CMK (cell line): Measurements from ENCODE around the gene LRRC28.

Experiments
- DNase-seq: peaks from one replicate; pipeline ENCODE4 v3.0.0-alpha.2; 2010; ENCODE audit warnings: low read depth

LRRC28 gene

DNA sequence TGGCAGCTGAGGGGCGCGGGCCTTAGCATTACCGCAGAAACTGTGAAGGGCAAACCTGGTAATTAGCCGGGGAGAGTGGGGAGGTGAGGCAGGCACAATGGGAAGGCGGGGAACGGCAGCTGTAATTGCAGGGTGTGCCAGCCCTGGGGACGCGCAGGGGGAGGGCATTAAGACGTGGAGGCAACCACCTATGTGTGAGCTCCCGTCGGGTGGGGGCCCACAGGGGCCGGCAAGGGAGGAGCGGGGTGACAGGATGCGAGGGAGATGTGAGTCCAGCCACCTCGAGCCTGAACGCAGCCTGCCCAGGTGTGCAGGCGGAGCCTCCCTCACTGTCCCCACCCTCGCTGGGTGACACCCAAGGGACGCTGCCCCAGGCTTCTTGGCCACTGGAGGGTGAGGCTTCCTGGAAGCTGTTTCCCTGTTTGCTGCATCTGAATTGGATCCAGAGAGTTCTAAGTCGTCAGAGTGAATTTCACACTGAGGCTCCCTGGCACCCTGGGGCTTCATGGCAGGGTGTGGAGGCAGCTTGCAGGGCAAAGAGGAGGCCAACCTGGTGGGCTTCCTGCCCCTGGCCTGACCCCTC, 183.9 kb downstream of the LRRC28 start:
- no peak for DNase-seq

DNA sequence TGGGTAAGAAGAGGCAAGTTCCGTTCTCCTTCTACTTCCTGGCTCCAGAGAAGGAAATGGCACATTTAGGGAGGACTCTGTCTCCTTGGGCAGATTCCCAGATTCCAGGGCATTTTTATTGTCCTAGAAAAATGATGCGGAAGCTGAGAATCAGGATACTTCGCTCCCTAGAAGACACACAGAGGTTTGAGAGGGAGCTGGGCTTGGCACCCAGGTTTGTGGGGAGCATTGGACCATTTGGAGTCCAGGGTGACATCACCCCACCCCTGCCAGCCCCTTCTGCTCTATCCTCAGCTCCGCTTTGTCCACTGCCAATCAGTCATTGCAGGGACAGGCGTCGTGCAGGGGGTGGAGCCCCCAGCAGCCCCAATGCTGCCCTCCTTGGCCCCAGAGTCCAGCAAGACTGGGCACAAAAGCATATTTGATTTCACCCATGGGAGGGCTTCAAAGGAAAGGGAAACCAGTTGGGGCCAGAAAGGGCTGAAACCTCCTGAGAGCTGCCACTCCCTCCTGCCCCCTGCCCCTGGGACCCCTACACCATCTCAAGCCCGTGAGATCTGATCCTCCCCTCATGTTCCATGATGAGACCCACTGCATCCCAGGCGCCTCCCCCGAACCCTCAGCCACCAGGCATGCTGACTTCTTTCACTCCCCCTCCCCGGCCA, 184.7 kb downstream of the LRRC28 start:
- no peak for DNase-seq

DNA sequence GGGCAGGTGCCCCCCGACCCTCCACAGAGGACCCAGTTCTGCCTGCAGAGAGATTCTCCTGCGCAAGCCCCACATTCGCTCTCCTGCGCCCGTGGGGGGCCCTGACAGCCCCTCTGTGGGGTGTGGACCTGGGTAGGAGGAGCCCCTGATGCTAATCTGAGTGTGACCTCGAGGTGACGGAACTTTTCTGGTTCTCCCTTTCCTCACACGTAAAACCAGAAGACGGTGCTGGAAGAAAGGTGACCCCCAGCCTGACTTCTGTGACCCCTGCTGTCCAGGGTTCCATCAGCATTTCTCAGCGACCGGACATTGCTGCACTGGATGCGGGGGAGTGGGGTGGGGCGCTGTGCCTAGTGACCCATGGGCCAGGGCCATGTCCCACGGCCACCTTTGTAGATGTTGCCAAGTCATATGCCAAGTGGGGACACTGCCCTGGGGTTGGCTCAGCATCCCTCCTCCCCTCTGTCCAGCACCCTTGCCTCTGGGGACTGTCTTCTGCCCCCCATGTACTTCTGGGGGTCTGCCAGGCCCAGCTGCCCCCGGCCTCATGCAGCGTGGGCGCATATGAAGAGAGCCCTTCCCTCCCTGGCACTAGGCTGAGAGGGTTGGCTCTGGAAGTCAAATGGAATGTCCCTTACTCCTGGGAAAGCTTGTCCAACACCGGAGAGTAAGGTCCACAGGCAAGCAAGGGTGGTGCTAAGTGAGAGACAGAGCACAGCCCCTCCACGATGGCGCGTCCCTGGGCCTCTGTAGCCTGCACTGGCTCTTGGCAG, 185.4 kb downstream of the LRRC28 start:
- DNase-seq, result no peak

DNA sequence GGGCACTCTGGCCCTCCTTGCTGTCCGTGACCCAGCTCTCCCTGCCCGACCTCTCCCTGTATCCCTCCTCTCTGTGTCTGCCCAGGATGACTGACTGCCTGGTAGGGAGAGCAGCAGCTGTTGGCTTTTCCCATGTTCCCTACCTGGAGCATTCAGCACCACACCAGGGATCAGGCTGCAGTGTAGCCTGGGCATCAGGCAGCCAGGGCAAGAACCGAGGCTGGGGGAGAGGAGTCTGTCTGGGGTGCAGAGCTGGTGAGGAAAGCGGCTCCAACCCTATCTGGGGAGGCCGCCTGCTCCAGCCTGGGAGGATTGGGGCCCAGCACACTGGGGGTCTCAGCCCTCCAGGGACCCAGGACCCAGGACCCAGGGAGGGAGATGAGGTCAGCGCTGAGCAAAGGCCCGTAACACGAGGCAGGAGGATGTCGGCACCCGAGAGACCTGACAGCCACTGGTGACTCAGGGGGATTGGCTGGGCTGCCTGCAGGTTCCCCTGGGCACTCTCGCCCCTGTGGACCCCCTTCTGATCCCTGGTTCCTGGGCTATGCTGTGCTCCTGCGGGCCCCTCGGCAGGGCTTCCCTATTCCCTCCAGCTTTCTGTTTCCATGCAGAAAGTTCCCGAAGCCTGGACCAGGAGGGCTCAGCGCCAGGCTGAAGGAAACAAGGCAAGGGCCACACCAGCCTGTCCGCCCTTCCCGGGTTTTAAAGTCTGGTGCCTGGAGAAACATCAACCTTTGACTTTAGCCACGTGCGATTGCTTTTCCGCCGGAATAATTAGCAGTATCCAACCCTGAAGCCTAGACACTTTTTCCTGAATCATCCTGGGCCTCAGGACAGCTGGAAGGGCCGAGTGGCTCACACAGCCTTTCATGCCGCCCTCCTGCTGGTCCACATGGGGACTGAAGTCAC, 186.3 kb downstream of the LRRC28 start:
- no peak for DNase-seq

DNA sequence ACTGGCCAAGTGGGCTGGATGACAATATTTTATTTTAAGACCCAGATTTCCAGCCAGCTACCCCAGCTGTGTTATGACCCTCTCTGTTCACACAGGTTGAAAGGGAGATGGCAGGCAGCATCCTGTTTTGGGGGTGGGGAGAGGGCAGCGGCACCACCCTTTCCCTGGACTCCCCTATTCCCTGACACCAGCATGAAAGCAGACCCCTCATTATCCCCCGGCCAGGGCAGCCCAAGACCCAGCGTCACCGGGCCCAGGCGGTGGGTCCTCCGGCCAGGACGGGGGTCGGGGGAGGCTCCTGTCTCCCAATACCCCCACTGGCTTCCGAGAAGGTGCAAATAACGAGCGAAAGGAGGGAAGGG, 186.9 kb downstream of the LRRC28 start:
- DNase-seq, result no peak

DNA sequence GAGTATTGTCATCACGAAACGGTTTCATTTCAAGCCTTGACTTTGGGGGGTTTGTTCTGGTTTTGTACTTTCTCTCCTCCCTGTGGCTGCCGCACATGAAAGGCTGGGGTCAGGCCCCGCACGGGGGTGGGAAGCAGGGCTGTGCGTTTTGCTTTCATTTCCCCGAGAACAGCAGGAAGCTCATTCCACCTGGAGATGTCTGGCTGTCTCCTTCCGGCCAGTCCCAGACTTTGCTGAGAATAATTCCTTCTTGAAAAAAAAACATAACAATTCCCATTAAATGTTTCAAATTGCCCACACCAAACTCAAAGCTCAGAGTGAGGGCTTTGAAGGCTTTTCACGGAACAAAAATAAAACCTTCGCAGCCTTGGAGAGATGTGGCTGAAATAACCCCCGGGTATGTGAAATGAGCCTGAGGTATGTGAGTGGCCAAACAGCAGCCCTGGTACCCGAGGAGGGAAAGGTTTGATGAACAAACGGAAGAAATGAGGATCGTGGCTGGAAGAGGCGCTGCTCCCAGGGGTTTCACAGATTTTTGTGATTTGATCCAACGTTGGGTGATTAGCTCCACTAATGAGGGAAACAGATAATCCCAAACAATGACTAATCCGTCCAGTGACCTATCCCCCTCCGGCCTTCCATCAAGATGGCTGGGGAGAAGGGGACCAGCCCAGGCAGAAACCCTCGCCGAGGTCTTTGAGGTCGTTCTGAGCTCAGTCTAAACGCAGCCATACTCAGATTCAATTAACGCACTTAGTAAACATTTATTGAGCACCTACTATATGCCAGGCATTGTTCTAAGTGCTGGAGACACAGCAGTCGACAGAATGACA, 187.6 kb downstream of the LRRC28 start:
- no peak for DNase-seq

DNA sequence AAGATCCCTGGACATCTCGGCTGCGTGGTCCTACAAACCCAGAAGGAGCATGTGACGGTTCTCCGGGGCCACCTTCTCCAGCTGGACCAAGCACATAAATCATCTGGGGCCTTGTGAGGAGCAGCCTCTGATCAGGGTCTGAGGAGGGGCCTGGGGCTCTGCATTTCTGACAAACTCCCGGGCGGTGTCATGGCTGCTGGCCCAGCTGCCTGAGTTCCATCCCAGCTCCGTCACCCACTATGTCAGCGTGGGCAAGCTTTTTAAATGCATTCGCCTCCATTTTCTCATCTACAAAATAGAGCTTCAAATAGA, 188.2 kb downstream of the LRRC28 start:
- DNase-seq, result no peak

DNA sequence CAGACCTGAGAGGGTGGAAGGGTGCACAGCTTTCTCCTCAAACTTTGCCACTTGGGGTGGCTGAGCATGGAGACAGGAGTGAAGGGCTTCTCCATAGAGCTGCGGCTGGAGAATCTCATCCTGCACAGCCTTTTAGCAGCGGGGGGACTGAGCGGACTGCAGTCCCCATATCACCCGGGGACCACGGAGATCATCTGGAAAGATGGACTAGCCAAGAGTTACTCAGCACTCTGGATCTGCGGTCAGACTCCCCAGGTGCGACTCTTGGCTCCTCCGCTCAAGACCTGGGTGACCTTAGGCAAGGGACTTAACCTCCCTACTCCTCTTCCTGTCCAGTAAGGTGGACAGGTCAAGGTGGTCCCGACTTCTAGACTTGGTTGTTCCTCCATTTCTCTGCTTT, 188.7 kb downstream of the LRRC28 start:
- DNase-seq, result no peak
